HG02840 (cell line): ENCODE results near the gene NPPC.
"Not testable (repeated sequence)": the region's sequence is repeated elsewhere in the genome, so short reads cannot be mapped to it uniquely, and the experiment has no call there.

ENCODE experiments used
- ATAC-seq: cut with Tn5 transposase; IDR thresholded peaks from one replicate; pipeline ENCODE4 v1.9.1; 2021; ENCODE audit warnings: mild to moderate bottlenecking, moderate library complexity, moderate number of reproducible peaks; ENCODE audit not compliant: unreplicated experiment, low FRiP score

The NPPC gene, protein sequence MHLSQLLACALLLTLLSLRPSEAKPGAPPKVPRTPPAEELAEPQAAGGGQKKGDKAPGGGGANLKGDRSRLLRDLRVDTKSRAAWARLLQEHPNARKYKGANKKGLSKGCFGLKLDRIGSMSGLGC

GRCh38 chr2:231926180-231926741, at the start of gene NPPC:
TSS of gene NPPC (minus strand) at chr2:231926396. CDS start at chr2:231926249, 147 bp downstream.
- ATAC-seq = no peak

DNA sequence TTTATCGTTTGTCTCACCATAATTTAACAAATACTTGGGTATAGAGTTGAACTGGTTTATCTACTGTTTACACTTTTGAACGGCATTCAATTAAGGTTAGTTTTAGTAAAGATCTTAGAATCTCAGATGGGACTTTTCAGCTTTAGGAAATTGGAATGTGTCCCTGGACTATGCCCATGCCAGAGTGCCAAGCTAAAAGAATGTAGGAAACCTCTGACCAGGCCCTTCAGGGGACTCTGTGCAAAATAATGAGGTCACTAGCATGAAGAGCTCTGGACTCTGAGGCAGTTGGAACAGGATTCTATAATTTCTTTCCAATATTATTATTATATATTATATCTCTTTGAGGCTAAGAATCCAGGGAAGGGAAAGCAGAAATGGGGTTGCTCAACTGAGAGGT, 48.8 kb upstream of the NPPC start:
- ATAC-seq = no peak

GRCh38 chr2:231970461-231970860, 44.3 kb upstream of the NPPC start:
- ATAC-seq = no peak

- no peak for ATAC-seq
Observed at GRCh38 chr2:231968820-231969219, 42.6 kb upstream of the NPPC start.

DNA sequence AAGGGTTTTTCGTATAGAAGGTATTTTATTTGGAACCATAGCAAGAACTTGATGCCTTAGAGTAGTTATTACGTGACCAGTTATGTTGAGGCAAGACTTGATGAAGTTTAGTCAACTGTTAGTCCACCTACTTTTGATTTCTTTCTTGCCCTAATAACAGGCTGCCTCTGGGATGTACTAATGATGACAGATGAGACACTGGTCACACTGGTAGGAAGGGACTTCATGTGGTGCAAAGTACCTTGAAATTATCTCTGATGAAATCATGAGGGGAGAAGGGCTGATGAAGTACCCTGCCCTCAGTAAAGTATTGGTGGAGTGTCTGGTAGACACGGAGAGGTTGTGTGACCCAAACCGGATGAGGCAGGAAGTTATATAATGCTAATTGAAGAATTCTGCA, 40.7 kb upstream of the NPPC start:
- ATAC-seq = no peak

DNA sequence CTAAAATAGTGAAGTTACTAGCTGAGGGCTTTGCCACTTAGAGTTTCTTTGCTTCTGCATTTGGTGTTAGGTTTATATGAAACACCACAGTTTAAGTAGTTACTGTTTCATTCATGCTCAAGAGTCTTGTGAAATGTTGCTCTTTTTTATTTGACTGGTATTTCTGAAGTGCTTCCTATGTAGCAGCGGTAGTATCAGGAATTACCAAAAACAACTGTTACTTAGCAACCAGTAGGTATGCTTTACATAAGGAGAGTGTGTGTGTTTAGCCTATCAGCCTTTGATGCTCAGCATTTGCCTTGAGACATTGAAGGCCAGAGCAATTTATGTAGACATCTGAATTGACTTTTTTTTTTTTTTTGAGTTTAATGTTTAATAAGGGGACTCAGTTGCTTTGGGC, 38.9 kb upstream of the NPPC start:
- no peak for ATAC-seq

DNA sequence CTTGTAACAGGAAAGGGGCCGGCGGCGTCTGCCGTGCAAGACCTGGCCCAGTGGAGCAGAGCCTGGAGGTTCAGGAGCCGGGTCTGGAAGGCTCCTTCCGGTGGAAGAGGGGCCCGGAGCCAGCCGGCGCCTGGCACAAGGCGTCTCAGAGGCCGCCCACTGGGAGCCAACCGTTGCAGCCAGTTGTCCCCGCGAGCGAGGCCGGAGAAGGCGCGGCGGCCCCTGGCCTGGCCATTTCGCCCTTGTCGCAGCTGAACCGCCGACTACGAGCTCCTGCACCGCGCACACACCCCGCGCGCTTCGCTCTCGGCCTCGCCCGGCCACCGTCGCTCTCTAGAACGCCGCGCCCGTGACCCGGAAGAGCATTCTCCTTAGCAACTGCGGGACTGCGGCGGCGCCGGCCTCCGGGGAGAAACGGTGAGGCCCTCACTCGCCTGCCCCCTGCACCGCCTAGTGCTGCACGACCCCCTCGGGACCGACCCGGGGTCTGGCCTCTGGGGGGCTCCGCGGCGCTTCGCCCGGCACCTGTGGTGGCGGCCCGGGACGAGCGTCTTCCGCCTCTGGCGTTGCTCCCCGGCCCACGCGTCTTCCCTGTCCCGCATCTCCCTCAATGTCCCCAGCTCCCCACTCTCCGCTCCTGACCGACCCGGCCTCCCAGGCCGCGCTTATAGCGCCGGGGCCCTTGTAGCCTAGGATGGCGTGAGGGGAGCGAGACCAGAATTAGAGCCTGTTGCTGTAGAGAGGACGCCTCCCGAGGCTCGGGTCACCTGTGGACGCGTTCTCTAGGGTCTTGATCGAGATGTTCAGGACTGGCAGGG, 35.4 kb upstream of the NPPC start, which contains the start of gene DIS3L2:
TSS of gene DIS3L2 (plus strand) at position 365 of the 818 bp plus-strand sequence. CDS start 53,215 bp downstream, outside the sequence.
- ATAC-seq = peak; percentile 92

DNA sequence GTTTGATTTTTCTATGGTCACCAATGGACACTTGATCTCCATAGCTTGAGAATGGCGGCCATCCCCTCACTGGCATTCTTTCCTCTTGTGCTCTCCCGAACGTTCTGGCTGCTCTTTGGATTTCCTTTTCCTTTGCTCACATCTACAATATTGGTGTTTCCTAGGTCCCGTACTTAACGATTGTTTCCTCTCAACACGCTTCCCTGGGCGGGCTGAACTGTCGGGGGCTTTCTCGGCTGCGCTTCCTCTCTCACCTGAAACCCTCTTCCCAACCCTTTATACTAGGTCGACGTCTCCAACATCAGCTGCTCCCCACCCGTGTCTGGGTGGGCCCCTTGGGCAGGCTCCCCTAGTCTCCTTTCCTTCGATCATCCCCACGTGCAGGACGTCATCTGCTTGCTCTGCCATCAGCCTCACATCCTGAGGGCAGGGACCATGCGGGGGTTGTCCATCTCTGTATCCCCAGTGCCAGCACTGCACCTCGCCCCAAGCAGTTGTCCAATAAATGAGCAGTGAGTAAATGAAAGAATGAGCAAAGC, 34.7 kb upstream of the NPPC start:
- peak; percentile 18 for ATAC-seq

- ATAC-seq = no peak
Observed at GRCh38 chr2:231957913-231958763, 31.9 kb upstream of the NPPC start.

DNA sequence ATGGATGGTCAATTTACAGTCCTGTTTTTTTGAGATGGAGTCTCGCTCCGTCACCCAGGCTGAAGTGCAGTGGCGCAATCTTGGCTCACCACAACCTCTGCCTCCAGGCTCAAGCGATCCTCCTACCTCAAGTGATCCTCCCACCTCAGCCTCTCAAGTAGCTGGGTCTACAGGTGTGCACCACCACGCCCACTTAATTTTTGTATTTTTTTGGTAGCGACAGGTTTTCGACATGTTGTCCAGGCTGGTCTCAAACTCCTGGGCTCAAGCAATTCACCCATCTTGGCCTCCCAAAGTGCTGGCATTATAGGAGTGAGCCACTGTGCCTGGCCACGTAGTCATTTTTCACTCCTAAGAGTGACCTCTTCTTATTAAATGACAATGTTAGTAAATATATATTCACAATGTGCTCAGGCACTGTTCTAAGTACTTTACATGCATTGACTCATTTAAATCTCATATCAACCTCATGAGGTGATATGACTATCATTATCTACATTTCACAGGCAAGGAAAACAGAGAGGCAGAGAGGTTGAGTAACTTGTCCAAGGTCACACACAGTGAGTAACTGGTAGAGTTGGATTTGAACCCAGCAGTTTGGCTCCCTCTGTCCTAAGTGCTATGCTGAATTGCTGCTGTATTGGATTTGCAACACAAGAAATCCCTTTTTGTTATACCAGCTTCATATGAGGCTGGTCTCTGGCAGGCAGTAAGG, 29.7 kb upstream of the NPPC start:
- no peak for ATAC-seq

GRCh38 chr2:231951452-231952035, 25.3 kb upstream of the NPPC start:
- no peak for ATAC-seq

DNA sequence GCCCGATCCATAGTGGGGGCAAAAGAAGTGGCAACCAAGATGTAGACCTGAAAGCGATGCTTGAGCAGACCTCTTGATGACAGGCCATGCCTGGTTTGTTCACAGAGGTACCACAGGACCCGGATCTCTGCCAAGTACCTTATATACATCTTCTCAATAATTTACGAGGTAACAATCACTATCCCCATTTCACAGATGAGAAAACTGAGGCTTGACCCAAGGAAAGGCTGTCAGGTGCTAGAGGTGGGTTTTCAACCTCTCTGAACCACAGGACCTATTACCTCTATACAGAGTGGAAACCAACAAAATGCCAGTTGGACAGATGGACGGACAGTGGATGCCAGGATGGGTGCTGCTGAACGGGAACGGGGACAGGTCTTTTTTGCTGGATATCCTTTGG, 21.5 kb upstream of the NPPC start:
- no peak for ATAC-seq

DNA sequence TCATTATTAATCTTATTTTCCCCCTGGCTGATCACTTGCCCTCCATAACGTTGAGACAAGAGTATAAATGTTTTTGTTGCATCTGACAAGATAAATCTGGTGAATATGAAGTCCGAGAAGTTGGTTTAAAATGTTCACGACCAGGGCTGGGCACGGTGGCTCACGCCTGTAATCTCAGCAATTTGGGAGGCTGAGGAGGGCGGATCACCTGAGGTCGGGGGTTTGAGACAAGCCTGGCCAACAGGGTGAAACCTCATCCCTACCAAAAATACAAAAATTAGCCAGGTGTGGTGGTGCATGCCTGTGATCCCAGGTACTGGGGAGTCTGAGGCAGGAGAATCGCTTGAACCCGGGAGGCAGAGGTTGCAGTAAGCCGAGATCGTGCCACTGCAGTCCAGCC, 20.9 kb upstream of the NPPC start:
- ATAC-seq = not testable (repeated sequence)

GRCh38 chr2:231946241-231946814, 20.1 kb upstream of the NPPC start:
- ATAC-seq = no peak

DNA sequence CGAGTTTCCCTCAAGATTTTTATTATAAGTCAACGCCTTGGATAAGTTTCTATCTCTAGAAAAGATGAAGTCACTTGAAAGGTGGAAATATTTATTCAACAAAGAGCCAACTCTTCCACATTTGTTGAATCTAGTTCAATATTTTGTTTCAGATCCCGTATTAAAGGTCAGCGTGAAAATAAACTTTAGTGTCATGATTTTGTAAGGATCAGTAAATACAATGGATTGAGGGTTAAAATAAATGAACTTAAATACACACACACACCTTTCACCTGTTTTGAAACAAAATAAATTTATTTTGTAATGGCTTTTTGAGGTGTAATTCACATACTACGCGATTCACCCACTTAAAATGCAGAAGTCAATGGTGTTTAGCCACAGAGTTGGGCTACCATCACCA, 16.0 kb upstream of the NPPC start:
- no peak for ATAC-seq

DNA sequence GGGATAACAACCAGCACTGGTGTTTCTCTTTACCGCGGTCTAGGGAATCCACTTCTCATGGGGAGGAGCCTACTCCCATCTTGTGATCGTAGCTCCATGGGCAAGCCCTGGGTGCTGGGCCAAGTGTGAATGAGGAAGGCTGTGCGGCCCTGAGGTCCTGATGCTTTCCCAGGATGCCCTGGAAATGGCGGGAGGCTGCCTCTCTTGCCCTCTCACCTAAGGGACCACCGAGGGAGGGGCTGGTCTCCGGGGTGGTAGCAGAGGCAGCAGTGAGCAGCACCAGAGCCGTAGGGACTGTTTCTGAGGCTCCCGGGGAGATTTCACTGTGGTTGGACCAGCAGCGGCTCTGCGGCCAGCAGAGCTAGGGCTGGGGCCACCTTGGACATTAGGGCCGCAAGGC, 15.5 kb upstream of the NPPC start:
- no peak for ATAC-seq

- no peak for ATAC-seq
Observed at GRCh38 chr2:231940795-231941194, 14.6 kb upstream of the NPPC start.

DNA sequence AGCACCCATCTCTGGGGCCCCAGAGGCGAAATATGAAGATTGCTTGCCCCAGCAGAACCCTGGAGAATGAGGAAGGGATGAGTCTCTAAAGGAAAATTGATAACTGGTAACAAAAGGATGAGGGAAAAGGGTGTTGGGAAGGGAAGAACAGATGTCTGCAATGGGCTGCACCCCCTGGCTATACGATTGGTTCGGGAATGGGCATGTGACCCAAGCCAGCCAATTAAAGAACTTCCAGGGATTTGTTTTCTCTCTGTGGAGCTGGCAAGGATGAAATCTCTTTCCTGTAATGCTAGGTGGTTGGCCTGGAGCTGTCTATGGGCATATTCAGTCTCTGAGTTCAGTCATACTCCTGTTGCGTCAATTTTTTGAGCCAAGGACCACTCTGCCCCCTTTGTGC, 12.8 kb upstream of the NPPC start:
- no peak for ATAC-seq

- no peak for ATAC-seq
Observed at GRCh38 chr2:231937057-231937456, 10.9 kb upstream of the NPPC start.
